ENCODE results near the gene B4GALT6. TPM values are rescaled to one million over a fixed set of nuclear protein-coding genes. Genes with fewer than 3 reads are reported as not detected.

The B4GALT6 gene
- total RNA-seq, 1 experiment from 2014 or later: 22.4 TPM

DNA sequence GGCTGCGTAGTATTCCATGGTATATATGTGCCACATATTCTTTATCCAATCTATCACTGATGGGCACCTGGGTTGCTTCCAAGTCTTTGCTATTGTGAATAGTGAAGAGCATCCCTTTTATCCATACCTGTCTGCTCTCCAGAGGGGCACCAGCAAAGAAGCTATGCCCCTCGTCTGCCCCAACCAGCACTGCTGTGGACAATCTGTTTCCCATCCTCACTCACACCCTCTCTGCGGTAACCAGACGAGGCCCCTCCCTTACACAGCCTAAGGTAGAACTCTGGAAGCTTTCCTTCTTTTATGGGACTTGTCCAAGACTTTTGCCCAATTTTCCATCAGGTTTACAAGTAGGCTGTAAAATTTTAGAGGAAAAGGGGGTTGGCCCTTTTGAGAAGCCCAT, 67.8 kb downstream of the B4GALT6 start:
- TF ChIP-seq, protein P1, sequence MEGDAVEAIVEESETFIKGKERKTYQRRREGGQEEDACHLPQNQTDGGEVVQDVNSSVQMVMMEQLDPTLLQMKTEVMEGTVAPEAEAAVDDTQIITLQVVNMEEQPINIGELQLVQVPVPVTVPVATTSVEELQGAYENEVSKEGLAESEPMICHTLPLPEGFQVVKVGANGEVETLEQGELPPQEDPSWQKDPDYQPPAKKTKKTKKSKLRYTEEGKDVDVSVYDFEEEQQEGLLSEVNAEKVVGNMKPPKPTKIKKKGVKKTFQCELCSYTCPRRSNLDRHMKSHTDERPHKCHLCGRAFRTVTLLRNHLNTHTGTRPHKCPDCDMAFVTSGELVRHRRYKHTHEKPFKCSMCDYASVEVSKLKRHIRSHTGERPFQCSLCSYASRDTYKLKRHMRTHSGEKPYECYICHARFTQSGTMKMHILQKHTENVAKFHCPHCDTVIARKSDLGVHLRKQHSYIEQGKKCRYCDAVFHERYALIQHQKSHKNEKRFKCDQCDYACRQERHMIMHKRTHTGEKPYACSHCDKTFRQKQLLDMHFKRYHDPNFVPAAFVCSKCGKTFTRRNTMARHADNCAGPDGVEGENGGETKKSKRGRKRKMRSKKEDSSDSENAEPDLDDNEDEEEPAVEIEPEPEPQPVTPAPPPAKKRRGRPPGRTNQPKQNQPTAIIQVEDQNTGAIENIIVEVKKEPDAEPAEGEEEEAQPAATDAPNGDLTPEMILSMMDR (IDR thresholded peaks at IDR 0.05; ENCODE audit: insufficient read depth in 1 of 2, low read depth in 1 of 2, low read length in 1 of 2, severe bottlenecking in 1 of 2, unreplicated experiment in 1 of 2): no peak
- no peaks in the 10 kb centered on the region for H3K4me1 ChIP-seq
- Mint-ChIP-seq H3K27me3 (ENCODE audit: insufficient read depth, unreplicated experiment) (no peaks in the 10 kb centered on the region), H3K4me1 (ENCODE audit: low read depth, unreplicated experiment) (peaks cover 7% of the 10 kb centered on the region), H3K4me3 (ENCODE audit: unreplicated experiment) (no peak overlapping the region), H3K27ac (ENCODE audit: unreplicated experiment) (no peak overlapping the region), H3K9me3 (ENCODE audit: unreplicated experiment) (peaks cover 13% of the 10 kb centered on the region), H3K36me3 (ENCODE audit: insufficient read depth, unreplicated experiment) (peaks cover 14% of the 10 kb centered on the region)
- POLR2A ChIA-PET: no interaction called here
- CTCF ChIA-PET: no interaction called here
- intact Hi-C loops (cut with micrococcal nuclease; ENCODE audit: unreplicated experiment): no loop called here
- no peaks in the 10 kb centered on the region for H3K27me3 ChIP-seq (replicated peaks; ENCODE audit: control insufficient read depth, insufficient read depth, low read length)
- no peak overlapping the region for H3K4me3 ChIP-seq (ENCODE audit: low read depth, low read length)
- DNase-seq: no peak
- BruUV-seq (replicated peaks): no TSS peak
- no peaks in the 10 kb centered on the region for H3K36me3 ChIP-seq (ENCODE audit: control insufficient read depth, insufficient read depth, low read length)
- no peaks in the 10 kb centered on the region for H3K9me3 ChIP-seq

DNA sequence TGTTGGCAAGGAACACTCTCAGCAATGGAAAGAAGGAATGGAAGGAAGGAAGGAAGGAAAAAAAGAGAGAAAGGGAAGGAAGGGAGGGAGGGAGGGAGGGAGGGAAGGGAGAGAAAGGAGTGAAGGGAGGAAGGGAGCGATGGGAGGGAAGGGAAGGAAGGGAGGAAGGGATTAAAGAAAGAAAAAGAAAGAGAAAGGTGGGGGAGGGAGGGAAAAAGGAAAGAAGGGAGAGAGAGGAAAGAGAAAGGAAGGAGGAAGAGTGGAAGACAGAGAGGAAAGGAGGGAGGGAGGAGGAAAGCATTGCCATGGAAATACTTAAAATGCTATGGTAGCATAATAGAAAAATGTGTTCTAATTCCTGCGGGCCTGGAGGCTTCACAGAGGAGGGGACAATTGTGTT, 70.3 kb downstream of the B4GALT6 start:
- intact Hi-C loops (cut with micrococcal nuclease; ENCODE audit: unreplicated experiment): loop anchor here (5.0 kb wide), 2 partner anchors 57 to 68 kb away; partner anchors contain the start of gene B4GALT6
- H3K4me1 Mint-ChIP-seq (ENCODE audit: low read depth, unreplicated experiment): peaks cover 20% of the 10 kb centered on the region
- no peaks in the 10 kb centered on the region for H3K27me3 ChIP-seq (replicated peaks; ENCODE audit: control insufficient read depth, insufficient read depth, low read length)
- H3K9me3 ChIP-seq: no peaks in the 10 kb centered on the region
- TF ChIP-seq, protein P1 (IDR thresholded peaks at IDR 0.05; ENCODE audit: insufficient read depth in 1 of 2, low read depth in 1 of 2, low read length in 1 of 2, severe bottlenecking in 1 of 2, unreplicated experiment in 1 of 2): no peak
- no TSS peak for BruUV-seq (replicated peaks)
- H3K4me1 ChIP-seq: no peaks in the 10 kb centered on the region; the same call in 1 of the 2 replicates
- DNase-seq: no peak
- POLR2A ChIA-PET: no interaction called here
- no peak overlapping the region for H3K27ac Mint-ChIP-seq (ENCODE audit: unreplicated experiment)
- H3K9me3 Mint-ChIP-seq (ENCODE audit: unreplicated experiment): peaks cover 8% of the 10 kb centered on the region
- H3K36me3 ChIP-seq (ENCODE audit: control insufficient read depth, insufficient read depth, low read length): no peaks in the 10 kb centered on the region
- peaks cover 6% of the 10 kb centered on the region for H3K36me3 Mint-ChIP-seq (ENCODE audit: insufficient read depth, unreplicated experiment)
- no peak overlapping the region for H3K4me3 Mint-ChIP-seq (ENCODE audit: unreplicated experiment)
- H3K27me3 Mint-ChIP-seq (ENCODE audit: insufficient read depth, unreplicated experiment): no peaks in the 10 kb centered on the region
- CTCF ChIA-PET: no interaction called here
- H3K4me3 ChIP-seq (ENCODE audit: low read depth, low read length): no peak overlapping the region

DNA sequence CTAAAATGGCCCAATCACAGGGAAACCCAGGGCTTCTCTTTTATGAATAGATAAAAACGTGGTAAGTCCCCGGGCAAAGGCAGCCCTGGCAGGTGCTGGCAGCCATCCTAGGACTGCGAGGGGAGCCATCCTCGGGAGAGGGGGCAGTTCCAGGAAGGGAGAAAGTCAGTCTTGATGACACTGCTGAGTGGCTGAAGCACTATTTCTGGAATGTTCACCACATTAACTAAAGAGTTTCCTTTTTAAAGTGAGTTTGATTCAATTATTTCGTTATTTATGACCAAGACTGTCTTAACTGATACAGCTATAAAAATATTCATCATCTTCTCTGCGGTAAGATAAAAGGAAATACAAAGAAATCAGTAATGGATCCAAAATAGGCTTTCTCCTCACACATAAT, 72.3 kb downstream of the B4GALT6 start:
- no peak for DNase-seq
- H3K9me3 Mint-ChIP-seq (ENCODE audit: unreplicated experiment): no peaks in the 10 kb centered on the region
- no peaks in the 10 kb centered on the region for H3K27me3 Mint-ChIP-seq (ENCODE audit: insufficient read depth, unreplicated experiment)
- Histone ChIP-seq H3K27me3 (replicated peaks; ENCODE audit: control insufficient read depth, insufficient read depth, low read length) (no peaks in the 10 kb centered on the region), H3K4me1 (no peaks in the 10 kb centered on the region; the same call in 1 of the 2 replicates), H3K36me3 (ENCODE audit: control insufficient read depth, insufficient read depth, low read length) (no peaks in the 10 kb centered on the region), H3K4me3 (ENCODE audit: low read depth, low read length) (no peak overlapping the region), H3K9me3 (no peaks in the 10 kb centered on the region)
- intact Hi-C loops (cut with micrococcal nuclease; ENCODE audit: unreplicated experiment): loop anchor here (5.0 kb wide), 2 partner anchors 55 to 70 kb away; partner anchors contain the start of gene B4GALT6
- TF ChIP-seq, protein P1 (IDR thresholded peaks at IDR 0.05; ENCODE audit: insufficient read depth in 1 of 2, low read depth in 1 of 2, low read length in 1 of 2, severe bottlenecking in 1 of 2, unreplicated experiment in 1 of 2): no peak
- POLR2A ChIA-PET: no interaction called here
- no peak overlapping the region for H3K4me3 Mint-ChIP-seq (ENCODE audit: unreplicated experiment)
- H3K27ac Mint-ChIP-seq (ENCODE audit: unreplicated experiment): no peak overlapping the region
- H3K36me3 Mint-ChIP-seq (ENCODE audit: insufficient read depth, unreplicated experiment): no peaks in the 10 kb centered on the region
- peaks cover 17% of the 10 kb centered on the region for H3K4me1 Mint-ChIP-seq (ENCODE audit: low read depth, unreplicated experiment)
- no TSS peak for BruUV-seq (replicated peaks)
- CTCF ChIA-PET: no interaction called here

All from Caco-2 (cell line).